Left lung (tissue), 10 donors: ENCODE data around the gene OTOG. TPM values are rescaled to one million over a fixed set of nuclear protein-coding genes. Genes with fewer than 3 reads are reported as not detected.

Experiments used
- ATAC-seq: fragments of 200-7000 bp; cut with Tn5 transposase; one replicate; pipeline ENCODE4 v1.9.1; 2020; ENCODE audit warnings: moderate library complexity
- DNase-seq, 4 donors: peaks; one replicate each; pipeline ENCODE4 v3.0.0-alpha.2; 2013 to 2020
- H3K27ac ChIP-seq, 2 donors: fragments of 200-600 bp; sonication (generic) in 1 of 2; one replicate each; pipeline versions ENCODE4 v1.5.0 to v1.8.0; 2020 to 2021
- H3K27me3 ChIP-seq, 2 donors: fragments of 200-600 bp; sonication (generic) in 1 of 2; one replicate each; pipeline versions ENCODE4 v1.5.0 to v1.8.0; 2020 to 2021
- H3K36me3 ChIP-seq, 2 donors: fragments of 200-600 bp; sonication (generic) in 1 of 2; one replicate each; pipeline versions ENCODE4 v1.5.0 to v1.8.0; 2020 to 2021
- H3K4me1 ChIP-seq, 2 donors: fragments of 200-600 bp; one replicate each; pipeline ENCODE4 v1.8.0; 2021
- H3K4me3 ChIP-seq, 2 donors: fragments of 200-600 bp; sonication (generic) in 1 of 2; one replicate each; pipeline versions ENCODE4 v1.5.0 to v1.8.0; 2020 to 2021; ENCODE audit warnings: mild to moderate bottlenecking in 1 of 2
- H3K9me3 ChIP-seq, 2 donors: fragments of 200-600 bp; sonication (generic) in 1 of 2; one replicate each; pipeline versions ENCODE4 v1.5.0 to v1.8.0; 2020 to 2021
- intact Hi-C, 2 donors: fragments of 100-400 bp; cut with DNase I; formaldehyde crosslinking; loops; one replicate each; pipeline versions ENCODE4 v1.11.2 to v1.14.2; 2022
- polyA plus RNA-seq, 6 donors: library from polyadenylated mRNA; unstranded; fragments of 120-200 nt; gene quantifications; one replicate each; pipeline ENCODE4 v1.2.1, GENCODE V29; 2013; ENCODE audit not compliant: insufficient read length in 6 of 6
- total RNA-seq, 2 donors: library from RNA; stranded (reverse); fragmentation: NEBNext Ultra II Directional; extraction: Animal tissue kit (Norgen Biotek cat#: 25700); gene quantifications; one replicate each; pipeline ENCODE4 v1.2.1, GENCODE V29; 2021
- TF ChIP-seq, protein P1 (sequence below), 2 donors: fragments of 200-600 bp; sonication (generic) in 1 of 2; IDR thresholded peaks; one replicate each; pipeline versions ENCODE4 v1.5.0 to v1.8.0; 2021; ENCODE audit warnings: antibody characterized with exemption in 2 of 2
- donor health status: DM: no; HTN: yes; CAD: no.
- donor health status: DM: no; HTN: no; CAD: no.

OTOG gene
- total and polyA plus RNA-seq, 8 donors: 0.04 to 0.24 (median 0.11) TPM; not detected in 2

- ATAC-seq (no peak), DNase-seq (no peak)
- Histone ChIP-seq H3K4me3 (no peak overlapping the region), H3K9me3 (no peaks in the 10 kb centered on the region), H3K27me3 (no peaks in the 10 kb centered on the region), H3K36me3 (no peaks in the 10 kb centered on the region), H3K4me1 (no peaks in the 10 kb centered on the region), H3K27ac (no peak overlapping the region)
- intact Hi-C loops: loop anchor here in 1 of 2 donors (10.0 kb wide), 1 partner anchor 118 kb away; the partner anchor contains the start of gene KCNJ11
- TF ChIP-seq, protein P1, sequence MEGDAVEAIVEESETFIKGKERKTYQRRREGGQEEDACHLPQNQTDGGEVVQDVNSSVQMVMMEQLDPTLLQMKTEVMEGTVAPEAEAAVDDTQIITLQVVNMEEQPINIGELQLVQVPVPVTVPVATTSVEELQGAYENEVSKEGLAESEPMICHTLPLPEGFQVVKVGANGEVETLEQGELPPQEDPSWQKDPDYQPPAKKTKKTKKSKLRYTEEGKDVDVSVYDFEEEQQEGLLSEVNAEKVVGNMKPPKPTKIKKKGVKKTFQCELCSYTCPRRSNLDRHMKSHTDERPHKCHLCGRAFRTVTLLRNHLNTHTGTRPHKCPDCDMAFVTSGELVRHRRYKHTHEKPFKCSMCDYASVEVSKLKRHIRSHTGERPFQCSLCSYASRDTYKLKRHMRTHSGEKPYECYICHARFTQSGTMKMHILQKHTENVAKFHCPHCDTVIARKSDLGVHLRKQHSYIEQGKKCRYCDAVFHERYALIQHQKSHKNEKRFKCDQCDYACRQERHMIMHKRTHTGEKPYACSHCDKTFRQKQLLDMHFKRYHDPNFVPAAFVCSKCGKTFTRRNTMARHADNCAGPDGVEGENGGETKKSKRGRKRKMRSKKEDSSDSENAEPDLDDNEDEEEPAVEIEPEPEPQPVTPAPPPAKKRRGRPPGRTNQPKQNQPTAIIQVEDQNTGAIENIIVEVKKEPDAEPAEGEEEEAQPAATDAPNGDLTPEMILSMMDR (IDR thresholded peaks at IDR 0.05): no peak
These were observed 44.4 kb upstream of the OTOG start for GRCh38 chr11:17502630-17503029.

DNA sequence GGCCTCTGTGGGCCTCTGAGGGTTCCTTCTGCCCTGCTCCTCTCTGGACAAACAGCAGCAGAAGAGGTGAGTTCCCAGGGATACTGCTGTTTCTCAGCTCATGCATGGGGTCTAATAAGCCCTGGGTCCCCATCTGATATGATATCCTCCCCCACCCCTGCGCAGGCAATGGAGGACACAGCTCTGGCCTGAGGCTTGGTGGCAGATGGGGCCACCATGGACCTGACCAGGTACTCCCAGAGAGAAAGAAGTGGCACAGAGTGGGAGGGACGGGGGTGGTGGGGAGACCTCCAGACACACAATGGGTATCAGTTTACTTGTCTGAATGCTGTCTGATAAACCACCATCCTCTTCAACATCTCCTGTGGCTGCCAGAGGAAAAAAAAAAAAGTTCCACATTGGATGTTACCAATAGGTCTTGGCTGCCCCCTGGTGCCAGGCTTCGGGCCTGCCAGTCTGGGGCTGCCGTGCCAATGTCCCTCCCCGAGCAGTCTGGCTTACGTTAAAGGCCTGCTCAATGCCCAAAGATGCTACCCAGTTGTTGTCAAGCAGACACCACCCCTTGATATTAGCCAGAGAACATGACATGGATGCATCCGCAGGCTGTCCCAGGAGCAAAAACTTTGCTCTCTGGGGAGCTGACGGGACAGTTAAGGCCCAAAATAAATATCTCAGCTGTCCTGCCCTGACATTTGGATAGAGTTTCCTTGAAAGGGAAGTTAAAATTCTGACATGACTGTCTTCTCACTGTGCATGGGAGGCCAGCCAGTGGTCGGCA, 42.5 kb upstream of the OTOG start:
- no peaks in the 10 kb centered on the region for H3K4me1 ChIP-seq
- H3K36me3 ChIP-seq: no peaks in the 10 kb centered on the region
- no peak overlapping the region for H3K4me3 ChIP-seq
- peak; percentile 38 to 90 (median 71) for DNase-seq
- TF ChIP-seq, protein P1 (IDR thresholded peaks at IDR 0.05): peak; percentile 89 to 95
- no peaks in the 10 kb centered on the region for H3K9me3 ChIP-seq
- H3K27me3 ChIP-seq: no peaks in the 10 kb centered on the region
- intact Hi-C loops: loop anchor here (2.0 to 10.0 kb wide), 2 partner anchors 120 to 122 kb away; partner anchors contain the start of gene KCNJ11 (in 1 of the 2)
- H3K27ac ChIP-seq: no peak overlapping the region
- peak; percentile 95 for ATAC-seq

DNA sequence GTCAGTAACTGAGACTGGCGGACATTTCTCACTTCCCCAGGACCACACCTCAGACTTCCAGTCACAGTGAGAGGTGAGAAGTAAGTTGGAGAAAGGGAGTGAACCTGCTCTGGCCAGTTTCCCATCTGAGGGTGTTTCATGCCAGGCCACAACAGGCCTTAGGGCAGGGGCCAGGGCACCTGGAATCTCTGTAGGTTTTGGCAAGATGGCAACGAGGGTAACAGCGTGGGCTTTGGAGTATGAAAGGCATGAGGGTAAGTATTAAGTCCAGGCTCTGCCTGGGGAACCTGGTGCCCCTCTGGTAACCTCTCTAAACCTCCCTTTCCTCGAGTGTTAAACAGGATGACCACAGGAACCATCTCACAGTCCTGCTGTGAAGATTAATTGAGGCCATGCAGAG, 41.9 kb upstream of the OTOG start:
- no peaks in the 10 kb centered on the region for H3K27me3 ChIP-seq
- no peak for ATAC-seq

GRCh38 chr11:17506314-17506713, 40.7 kb upstream of the OTOG start:
- no peak for DNase-seq
- intact Hi-C loops: loop anchor here in 1 of 2 donors (10.0 kb wide), 1 partner anchor 122 kb away; the partner anchor contains the start of gene KCNJ11
- no peaks in the 10 kb centered on the region for H3K27me3 ChIP-seq
- no peak overlapping the region for H3K27ac ChIP-seq
- no peak for ATAC-seq
- no peaks in the 10 kb centered on the region for H3K36me3 ChIP-seq
- no peaks in the 10 kb centered on the region for H3K4me1 ChIP-seq
- TF ChIP-seq, protein P1 (IDR thresholded peaks at IDR 0.05): no peak
- no peak overlapping the region for H3K4me3 ChIP-seq
- H3K9me3 ChIP-seq: no peaks in the 10 kb centered on the region

More for the DNA sequence above, 41.9 kb upstream of the OTOG start:
- no peaks in the 10 kb centered on the region for H3K36me3 ChIP-seq
- TF ChIP-seq, protein P1 (IDR thresholded peaks at IDR 0.05): no peak
- H3K4me1 ChIP-seq: no peaks in the 10 kb centered on the region
- intact Hi-C loops: loop anchor here (2.0 to 10.0 kb wide), 2 partner anchors 120 to 122 kb away; partner anchors contain the start of gene KCNJ11 (in 1 of the 2)
- H3K27ac ChIP-seq: no peak overlapping the region
- H3K9me3 ChIP-seq: no peaks in the 10 kb centered on the region
- H3K4me3 ChIP-seq: no peak overlapping the region
- no peak for DNase-seq

- no peak for ATAC-seq
- no peaks in the 10 kb centered on the region for H3K36me3 ChIP-seq
These were observed 40.1 kb upstream of the OTOG start for GRCh38 chr11:17506942-17507341.

More at GRCh38 chr11:17506942-17507341, 40.1 kb upstream of the OTOG start:
- DNase-seq: no peak
- Histone ChIP-seq H3K27me3 (no peaks in the 10 kb centered on the region), H3K9me3 (no peaks in the 10 kb centered on the region), H3K4me3 (no peak overlapping the region), H3K27ac (no peak overlapping the region), H3K4me1 (no peaks in the 10 kb centered on the region)
- TF ChIP-seq, protein P1 (IDR thresholded peaks at IDR 0.05): no peak
- intact Hi-C loops: loop anchor here in 1 of 2 donors (10.0 kb wide), 1 partner anchor 122 kb away; the partner anchor contains the start of gene KCNJ11
